Uterus (tissue), 2 donors: ENCODE results near the gene IMPDH2.

Experiments
- CTCF ChIP-seq, 4 experiments: fragments of 200-600 bp in 2 of 4; fragments of 450-650 bp in 2 of 4; sonication (generic) in 2 of 4; IDR thresholded peaks; one replicate each; pipeline ENCODE4 v1.5.1; 2016 to 2019; ENCODE audit warnings: antibody characterized with exemption in 4 of 4, mild to moderate bottlenecking in 2 of 4, moderate library complexity in 1 of 4
- POLR2A ChIP-seq, 2 donors: fragments of 450-650 bp; IDR thresholded peaks; one replicate each; pipeline ENCODE4 v1.6.1; 2016; ENCODE audit warnings: antibody characterized with exemption in 2 of 2, mild to moderate bottlenecking in 1 of 2, moderate library complexity in 1 of 2

- TF ChIP-seq CTCF (IDR thresholded peaks at IDR 0.05) (no peak), POLR2A (IDR thresholded peaks at IDR 0.05) (no peak)
Measured at GRCh38 chr3:49028298-49028672, 913 bp downstream of the IMPDH2 start.
